ENCODE measurements around the gene KIF1C.

Gene KIF1C
- total RNA-seq = 34.0 to 118 (median 113) reads per million in 3 experiments

DNA sequence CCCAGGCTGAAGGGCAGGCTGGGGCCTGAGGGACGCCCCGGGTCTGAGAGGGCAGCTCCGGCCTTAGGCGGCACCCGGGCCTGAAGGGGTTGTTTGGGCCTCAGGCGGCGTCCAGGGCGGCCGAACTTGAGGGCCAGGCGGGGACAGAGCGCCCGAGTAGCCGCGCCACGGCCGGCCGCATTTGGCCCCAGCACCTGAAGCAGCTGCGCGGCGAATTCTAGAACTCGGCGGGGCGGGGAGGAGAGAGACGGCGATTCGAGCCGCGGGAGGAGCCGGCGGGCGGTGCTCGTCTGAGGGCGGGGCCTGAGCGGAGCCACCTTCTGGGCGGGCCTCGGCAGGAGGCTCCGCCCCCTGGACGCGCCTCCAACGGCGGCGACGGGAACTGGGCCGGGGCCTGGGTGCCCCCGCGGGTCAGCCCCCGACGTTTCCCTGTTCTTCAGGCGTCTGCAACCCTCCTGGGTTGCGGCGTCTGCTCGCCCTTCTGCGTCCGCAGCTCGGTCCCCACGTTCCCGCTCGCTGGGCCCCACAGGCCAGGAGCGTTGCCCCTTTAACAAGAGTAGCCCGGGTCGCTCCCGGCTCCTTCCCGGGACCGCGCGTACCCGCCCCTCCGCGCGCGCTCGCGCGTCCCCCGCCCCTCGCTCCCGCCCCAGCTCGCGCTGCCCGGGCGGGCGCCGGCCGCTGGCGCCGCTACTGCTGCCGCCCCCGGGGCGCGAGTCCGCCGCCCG is at the start of gene KIF1C, which contains the start of gene INCA1:
KIF1C (plus strand) TSS at position 649 of the 725 bp plus-strand sequence. CDS start 2,297 bp downstream, outside the sequence.
INCA1 (minus strand) TSS at position 221 of the 725 bp plus-strand sequence. CDS start 3,085 bp downstream, outside the sequence.
- peak; percentile 88 for DNase-seq

DNA sequence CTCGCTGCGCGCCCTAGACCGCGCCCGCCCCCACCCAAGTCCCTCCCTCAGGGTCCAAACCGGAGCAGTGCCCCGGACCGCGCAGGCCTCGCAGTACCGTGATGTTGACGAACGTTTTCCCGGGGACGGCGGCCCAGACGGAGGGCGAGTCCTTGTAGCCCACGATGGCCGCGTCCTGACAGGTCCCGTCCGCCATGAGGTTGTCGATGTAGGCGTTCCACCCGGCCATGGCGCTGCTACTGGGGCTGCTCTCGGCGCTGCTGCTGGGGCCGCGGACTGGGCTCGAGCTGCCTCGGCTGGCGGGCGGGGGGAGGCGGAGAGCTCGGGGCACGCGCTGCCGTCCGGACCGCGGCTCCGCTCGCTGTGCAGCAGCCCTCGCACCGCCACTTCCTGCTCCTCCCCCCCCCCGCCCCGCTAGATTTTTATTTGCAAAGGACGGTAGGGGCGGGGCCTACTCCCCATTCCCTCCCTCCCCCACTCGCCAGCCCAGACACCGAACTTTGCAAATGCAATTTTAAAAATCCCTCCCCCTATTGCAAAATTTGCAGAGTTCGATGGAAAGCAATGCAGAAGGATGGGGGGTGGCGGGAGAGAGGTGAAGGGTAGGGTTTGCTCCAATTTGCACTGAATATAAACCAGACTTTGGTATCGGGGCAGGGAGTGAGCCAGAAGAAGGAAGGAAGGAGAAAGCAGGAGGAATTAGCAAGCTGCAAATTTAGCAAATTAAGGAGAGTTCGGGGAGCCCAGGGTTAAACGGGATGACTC is 49.4 kb upstream of the KIF1C start, which contains the start of gene PFN1:
PFN1 (minus strand) TSS at position 365 of the 765 bp plus-strand sequence; CDS start at position 229, 136 bp downstream.
- DNase-seq = peak; percentile 91

DNA sequence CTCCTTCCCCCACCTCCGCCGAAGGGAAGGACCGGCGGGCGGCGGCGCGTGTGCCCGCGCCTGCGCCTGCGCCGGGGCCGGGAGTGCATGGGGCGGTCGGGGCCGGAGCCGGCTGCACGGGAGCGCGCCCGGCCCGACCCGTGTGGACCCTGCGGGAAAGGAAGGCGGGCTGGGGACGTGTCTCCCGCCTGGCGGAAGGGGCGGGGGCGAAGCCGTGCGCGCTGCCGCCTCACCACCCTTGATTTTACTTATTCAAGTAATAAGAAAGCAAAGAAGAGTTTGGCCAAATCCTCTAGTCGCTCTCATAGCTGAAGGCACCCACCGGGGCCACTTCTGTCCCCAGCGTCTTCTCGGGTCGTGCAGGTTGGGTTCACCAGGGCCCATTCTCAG is 48.8 kb upstream of the KIF1C start:
- DNase-seq = peak; percentile 77

DNA sequence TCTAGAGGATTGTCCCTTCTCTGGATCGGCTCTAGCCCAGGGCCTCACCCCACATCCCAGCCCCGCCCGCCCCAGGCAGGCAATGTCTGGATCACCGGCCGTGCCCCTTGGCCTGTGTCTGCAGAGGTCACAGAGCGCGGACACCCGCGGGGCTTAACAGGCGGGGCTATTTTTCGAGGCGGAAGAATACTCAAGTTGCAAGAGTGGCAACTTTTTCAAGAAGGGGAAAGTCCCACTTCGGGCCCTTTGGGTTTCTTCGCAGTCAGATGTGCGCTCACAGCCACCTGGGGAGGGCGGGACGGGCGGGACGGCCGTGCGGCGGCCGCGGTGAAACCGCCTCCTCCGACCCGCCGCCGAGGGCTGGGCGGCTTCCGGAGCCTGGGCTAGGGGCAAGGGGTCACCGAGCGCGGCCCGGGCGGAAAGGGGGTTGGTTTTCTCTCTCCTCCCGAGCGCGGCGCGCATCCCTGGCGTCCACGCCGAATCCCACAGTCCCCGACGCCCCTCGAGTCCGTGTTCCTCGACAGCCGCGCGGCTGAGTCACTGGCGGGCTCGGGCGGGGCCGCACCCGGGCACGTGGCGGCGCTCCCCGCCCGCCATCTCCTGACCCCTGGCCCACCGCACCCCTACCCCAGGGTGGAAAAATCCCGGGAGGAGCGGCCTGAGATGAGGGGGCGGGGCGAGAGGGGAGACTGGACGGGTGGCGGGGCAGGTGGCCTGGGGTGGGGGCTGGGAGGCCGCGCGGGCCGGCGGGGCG is 48.3 kb upstream of the KIF1C start:
- peak; percentile 82 for DNase-seq

DNA sequence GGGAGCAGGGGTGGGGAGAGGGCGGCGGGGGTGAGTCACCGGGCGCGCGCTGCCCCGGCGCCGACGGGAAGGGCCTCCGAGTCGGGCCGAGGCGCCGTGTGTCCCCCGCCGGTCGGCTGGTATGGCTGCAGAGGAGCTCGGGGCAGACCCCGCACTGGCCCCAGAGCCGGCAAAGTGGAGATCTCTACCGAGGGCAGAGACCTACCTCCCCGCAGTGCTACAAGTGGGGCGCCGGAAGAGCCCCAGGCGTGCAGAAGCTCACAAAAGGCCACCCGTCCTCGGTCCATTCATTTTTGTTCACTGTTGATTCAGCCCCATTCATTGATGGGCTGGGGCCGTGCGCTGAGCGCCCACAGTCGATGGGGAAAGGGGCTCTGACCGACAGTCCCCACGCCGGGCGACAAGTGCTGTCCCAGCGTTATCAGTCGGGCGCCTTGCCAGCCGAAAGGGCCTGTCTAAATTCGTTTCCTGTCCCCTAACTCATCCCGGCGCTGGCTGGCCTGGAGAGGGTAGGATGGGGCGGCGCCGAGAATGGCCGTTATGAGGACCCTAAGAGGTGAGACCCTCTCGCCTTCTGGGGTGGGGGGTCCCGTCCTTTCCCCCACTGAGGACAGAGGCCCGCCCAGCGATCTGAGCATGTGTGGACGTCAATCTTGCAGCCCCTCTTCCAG is 47.5 kb upstream of the KIF1C start:
- no peak for DNase-seq

DNA sequence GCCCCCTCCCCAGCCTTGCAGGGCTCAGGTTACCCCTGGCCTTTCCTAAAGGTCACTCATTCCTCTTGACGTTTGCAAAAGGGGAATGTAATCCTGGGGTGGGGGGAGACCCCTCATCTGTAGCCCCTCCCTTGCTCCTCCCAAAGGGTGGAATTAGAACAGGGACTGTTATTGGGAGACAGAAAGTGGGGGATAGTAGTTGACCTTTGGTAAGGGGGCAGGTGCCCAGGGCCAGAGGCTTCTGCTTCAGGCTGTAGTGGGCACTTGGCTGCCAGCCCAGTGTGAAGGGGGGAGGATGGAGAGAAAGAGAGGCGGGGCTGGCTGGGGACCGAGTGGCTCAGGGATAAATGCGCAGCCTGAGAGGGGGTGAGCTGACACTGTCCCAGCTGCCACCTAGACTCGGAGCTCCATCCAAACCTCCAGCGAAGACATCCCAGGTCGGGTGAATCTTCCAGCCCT is 47.0 kb upstream of the KIF1C start, which contains the start of gene ENO3:
ENO3 (plus strand) TSS at position 374 of the 459 bp plus-strand sequence. CDS start 711 bp downstream, outside the sequence.
- no peak for DNase-seq

DNA sequence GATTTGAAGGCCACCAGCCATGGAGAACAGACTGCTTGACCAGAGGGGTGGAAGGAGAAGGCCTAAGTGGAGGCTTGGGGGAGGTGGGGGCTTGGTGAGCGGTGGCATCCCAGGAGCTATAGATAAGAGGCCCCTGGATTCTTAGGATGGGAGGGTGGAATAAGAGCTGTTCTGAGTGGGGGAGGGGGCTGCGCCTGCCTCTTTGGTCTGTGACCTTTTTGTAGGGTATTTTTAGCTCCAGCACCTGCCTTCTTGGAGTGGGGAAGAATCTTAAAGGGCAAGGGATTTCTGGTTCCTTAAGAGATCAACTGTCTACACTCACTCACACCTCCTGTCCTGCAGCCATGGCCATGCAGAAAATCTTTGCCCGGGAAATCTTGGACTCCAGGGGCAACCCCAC is 46.3 kb upstream of the KIF1C start:
- no peak for DNase-seq

DNA sequence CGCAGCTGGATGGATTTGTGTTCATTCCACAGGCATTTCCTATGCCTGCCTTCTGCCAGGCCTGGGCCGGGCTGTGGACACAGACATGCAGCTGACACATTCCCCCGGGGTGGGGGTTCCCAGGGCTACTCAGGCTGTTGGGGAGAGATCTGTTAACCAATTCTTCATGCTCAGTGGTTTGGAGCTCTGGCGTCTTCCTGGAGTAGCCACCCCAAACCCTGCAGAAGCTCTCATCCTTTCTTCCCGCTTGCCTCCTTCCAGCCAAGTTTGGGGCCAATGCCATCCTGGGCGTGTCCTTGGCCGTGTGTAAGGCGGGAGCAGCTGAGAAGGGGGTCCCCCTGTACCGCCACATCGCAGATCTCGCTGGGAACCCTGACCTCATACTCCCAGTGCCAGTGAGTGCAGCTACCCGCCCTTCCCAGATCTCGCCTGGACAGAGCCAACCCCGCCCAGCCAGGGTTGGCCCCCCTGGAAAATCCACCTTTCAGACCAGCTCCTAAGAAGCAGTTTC is 44.2 kb upstream of the KIF1C start:
- DNase-seq = no peak

DNA sequence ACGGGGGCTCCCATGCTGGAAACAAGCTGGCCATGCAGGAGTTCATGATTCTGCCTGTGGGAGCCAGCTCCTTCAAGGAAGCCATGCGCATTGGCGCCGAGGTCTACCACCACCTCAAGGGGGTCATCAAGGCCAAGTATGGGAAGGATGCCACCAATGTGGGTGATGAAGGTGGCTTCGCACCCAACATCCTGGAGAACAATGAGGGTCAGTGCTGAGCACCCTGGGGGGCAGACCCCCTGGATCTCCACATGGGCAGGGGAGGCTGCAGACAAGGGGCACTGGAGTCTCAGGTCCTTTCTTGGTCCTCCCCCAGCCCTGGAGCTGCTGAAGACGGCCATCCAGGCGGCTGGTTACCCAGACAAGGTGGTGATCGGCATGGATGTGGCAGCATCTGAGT is 42.7 kb upstream of the KIF1C start:
- DNase-seq = no peak

DNA sequence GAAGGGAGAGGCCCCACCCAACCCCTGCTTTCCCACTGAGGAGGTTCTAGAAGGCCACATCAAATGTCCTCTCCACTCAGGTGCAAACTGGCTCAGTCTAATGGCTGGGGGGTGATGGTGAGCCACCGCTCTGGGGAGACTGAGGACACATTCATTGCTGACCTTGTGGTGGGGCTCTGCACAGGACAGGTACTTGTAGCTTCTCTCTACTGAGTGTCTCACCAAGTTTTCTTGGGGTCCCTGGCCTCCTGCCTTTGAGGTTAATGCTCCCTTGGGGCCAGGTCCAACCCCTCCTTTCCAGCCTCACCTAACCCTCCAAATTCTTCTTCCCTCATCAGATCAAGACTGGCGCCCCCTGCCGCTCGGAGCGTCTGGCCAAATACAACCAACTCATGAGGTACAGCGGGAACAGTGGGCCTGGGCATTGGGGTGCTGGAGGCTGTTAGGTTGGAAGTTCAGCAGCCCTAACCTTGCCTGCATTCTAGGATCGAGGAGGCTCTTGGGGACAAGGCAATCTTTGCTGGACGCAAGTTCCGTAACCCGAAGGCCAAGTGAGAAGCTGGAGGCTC is 41.2 kb upstream of the KIF1C start:
- no peak for DNase-seq

DNA sequence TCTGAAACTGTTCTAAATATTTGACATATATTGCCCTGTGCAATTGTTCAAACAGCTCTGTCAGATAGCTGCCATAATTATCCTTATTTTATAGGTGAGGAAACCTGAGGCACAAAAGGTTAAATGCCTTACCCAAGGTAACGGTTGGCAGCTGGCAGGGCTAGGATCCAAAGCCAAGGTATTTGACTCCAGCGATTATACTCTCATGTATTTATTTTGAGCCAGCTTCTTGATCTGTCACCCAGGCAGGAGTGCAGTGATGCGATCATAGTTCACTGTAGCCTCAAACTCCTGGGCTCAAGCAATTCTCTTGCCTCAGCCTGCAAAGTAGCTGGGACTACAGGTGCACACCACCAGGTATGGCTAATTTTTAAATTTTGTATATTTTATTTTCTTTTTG is 39.6 kb upstream of the KIF1C start:
- no peak for DNase-seq

DNA sequence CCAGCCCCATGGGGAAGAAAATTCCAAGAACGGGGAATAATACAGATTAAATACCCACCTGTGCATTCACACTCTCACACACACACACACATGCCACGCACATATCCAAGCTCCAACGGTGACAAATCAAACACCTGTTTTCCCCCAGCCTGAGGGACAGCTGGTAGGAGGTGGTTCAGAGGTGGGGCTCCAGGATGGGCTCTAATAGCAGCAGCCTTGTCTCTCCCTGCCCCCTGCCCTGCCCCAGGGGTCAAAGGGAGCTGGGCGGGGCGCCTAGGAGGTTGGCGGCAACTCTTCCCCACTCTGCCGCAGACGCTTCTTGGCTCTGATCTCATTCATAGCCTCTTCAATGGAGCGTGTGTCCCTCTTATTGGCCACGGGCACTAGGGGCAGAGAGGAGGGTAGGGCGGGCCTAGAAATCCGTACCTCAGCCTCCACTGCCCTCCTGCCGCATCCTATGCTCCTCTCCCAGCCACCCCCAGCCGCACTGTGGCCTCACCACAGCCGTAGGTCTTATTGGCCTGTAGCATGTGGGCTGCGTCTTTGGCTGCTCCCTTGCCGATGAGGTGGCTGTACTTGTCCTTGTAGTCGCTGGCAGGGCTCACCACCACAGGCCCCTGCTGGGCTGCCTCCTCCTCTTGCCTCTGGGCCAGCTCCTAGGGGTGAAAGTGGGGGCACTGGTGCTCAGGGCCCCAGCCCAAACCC is 38.3 kb upstream of the KIF1C start:
- DNase-seq = no peak

DNA sequence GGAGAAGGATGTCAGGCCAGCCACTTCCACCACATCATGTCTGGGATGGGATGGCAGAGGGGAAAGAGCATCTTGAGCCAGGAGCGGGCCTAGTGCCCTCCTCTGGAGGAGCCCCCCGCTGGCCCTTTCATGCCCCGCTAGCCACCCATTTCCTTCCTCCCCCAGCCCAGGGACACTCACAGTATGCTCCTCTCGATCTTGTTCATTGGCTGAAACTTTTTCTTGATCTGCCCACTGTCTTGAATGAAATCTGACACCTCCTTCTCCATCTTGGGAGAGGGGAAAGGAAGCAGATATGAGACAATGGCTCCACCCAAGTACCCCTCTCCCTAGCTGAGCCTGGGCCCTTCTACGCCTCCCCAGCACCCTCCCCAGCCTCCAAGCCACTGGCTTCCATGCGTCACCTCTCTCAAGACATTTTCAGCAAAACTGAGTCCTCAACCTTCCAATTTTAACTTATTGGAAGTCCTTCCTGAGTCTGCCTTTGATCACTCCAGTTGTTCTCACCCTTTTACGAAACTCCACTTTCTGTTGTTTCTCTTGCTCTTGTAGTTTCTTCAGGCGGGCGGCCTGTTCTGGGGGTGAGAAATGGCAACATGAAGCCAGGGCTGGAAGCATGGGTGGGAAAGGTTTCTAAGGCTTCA is 37.3 kb upstream of the KIF1C start:
- DNase-seq = no peak

DNA sequence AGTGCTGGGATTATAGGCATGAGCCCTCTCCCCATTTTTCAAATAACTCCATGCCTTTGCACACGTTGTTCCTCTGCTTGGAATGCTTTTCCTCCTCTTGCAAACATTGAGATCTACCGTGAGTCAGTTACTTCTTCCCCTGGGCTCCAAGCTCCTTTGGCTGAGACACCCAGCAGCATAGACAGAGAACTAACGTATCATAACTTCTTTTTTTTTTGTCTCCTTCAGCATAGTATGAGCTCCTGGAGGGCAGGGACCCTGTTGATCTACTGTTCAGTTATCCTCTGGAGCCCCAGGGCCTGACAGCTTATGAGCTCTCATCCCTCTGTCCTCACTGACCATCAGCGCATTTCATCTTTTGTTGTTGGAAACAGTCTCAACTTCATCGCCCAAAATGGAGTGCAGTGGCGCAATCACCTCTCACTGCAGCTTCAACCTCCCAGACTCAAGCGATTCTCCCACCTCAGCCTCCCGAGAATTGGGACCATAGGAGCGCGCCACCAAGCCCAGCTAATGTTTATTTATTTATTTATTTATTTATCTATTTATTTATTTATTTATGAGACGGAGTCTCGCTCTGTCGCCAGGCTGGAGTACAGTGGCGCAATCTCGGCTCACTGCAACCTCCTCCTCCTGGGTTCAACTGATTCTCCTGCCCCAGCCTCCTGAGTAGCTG is 32.3 kb upstream of the KIF1C start:
- DNase-seq = no peak

DNA sequence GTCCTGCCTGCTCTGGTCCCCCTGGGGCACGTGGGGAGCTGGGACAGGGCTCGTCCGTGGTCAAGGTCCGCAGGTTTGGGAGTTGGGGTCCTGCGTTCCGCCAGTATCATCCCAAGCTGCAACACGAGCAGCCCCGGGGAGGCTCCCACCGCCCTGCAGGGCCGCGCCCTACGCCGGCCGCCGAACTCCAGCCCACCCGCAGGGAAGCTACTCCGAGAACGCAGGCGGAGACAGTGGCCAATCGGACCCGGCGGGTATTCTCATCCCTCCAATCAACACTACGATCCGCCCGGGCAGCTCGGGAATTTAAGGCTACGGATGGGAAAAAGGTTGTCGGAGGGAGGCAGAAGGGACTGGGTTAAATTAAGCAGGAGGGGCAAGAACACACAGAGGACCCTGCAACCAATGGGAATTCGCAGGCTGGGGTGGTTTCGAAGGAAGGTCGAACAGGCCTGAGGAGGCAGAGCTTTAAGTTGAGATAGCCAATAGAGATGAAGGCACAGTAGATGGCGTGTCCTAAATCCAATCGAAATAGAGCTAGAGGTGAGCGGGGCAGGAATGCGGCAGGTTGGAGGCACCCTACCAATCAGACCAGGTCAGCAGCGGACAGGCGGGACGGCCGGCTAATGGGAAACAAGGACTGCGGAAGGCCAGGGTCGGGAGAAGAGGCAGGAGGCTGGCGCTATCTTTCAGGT is 30.8 kb upstream of the KIF1C start:
- peak; percentile 97 for DNase-seq

DNA sequence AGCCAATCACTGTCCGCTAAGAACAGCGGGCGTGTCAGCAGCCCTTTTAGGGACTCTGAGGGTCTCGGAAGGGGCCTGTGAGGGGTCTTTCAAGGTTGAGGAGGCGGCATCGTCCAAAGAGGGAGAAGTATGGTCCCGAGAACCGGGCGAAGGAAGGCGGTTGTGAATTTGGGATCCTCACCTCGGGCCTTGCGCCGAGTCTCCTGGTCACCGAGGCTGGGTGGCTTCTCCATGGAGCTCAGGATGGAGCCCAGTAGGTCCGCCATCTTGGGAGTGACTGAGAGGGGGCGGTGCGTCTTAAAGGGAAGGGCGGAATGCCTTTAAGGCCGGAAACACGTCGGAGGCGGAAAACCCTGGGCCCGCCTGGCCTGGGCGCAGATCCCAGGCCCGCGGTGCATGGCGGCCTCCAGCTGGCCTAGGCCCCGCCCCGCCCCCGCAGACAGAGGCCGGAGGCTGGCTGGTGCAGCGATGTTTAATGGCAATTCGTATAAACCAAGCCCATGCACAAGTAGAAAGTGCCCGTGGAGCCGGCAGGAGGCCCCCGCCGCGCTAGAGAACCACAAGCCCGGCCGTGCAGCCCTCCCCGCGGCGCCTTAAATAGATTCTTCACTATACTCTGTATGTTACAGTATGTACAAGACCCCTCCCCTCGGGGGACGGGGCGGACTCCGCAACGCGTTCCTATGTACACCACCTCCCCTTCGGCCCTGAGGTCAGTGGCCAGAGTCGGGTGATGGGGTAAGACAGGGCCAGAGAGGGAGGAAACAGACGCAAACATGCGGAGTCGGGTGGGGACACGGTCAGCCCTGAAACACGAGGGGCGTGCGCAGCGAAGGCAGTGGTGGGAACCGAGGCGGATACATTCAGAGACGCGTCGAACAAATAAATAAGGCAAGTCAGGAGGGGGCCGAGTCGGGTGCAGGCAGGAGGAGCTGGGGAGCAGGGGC is 29.9 kb upstream of the KIF1C start, which contains the start of gene SPAG7:
SPAG7 (minus strand) TSS at position 279 of the 947 bp plus-strand sequence; CDS start at position 266, 13 bp downstream.
- DNase-seq = peak; percentile 95

DNA sequence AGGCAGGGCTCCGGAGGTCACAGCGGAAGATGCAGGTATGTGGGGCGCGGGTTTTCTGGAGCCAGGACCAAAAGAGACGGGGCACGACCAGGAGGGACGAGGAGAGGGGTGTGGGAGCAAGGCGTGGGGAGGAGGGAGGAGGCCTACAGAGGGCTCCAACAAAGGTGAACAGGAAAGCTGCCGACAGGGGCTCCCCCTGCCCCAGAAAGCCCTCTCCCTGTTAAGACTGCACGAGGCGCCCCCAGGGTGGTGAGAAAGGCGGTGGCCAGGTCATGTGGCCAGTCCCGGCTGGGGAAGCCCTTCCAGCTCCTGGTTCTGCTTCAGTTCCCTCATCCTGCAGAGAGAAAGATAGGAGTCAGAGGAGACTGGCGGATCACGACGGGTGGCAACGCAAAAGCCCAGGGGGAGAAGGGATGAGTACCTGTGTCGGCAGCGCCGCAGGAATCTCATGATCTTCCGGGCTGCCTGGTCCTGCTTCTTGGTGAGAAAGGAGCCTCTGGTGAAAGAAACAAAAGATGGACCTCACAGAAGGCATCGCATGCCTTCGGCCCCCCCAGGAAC is 29.2 kb upstream of the KIF1C start:
- no peak for DNase-seq

Measured in central memory CD4-positive, alpha-beta T cell (primary cell).